ENCODE results near the gene SDF4. TPM values are rescaled to one million over a fixed set of nuclear protein-coding genes. Genes with fewer than 3 reads are reported as not detected.

The SDF4 gene
- total and polyA plus RNA-seq, 12 donors, result 95.6 to 184 (median 123) TPM

DNA sequence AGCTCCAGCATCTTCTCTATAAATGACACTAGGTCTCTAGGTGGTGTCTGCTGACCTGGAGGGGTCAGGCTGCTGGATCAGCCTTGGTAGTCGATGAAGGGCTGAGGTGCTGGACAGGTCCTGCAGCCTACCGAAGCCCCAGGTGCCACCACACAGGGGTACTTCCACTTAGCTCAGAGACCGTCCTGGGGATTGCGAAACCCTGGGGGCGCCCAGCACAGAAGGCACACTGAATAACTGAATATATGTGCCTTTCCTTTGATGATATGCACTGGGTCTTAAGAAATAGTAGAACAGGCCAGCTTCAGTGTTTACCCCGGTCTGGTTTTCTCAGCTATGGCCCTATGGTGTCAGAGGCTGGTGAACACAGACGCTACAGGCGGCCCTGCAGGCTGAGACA, 31.0 kb upstream of the SDF4 start:
- no peak for ATAC-seq
- intact Hi-C loops (cut with DNase I), result no loop called here
- 93 to 95% methylated on average over 8 of the region's 8 CpGs for WGBS, 2 donors
- no peaks in the 10 kb centered on the region for H3K9me3 ChIP-seq
- peaks cover 0 to 35% (median 22%) of the 10 kb centered on the region in 9 donors for H3K4me1 ChIP-seq
- TF ChIP-seq, protein P1, sequence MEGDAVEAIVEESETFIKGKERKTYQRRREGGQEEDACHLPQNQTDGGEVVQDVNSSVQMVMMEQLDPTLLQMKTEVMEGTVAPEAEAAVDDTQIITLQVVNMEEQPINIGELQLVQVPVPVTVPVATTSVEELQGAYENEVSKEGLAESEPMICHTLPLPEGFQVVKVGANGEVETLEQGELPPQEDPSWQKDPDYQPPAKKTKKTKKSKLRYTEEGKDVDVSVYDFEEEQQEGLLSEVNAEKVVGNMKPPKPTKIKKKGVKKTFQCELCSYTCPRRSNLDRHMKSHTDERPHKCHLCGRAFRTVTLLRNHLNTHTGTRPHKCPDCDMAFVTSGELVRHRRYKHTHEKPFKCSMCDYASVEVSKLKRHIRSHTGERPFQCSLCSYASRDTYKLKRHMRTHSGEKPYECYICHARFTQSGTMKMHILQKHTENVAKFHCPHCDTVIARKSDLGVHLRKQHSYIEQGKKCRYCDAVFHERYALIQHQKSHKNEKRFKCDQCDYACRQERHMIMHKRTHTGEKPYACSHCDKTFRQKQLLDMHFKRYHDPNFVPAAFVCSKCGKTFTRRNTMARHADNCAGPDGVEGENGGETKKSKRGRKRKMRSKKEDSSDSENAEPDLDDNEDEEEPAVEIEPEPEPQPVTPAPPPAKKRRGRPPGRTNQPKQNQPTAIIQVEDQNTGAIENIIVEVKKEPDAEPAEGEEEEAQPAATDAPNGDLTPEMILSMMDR (IDR thresholded peaks at IDR 0.05), result no peak
- H3K36me3 ChIP-seq, result peaks cover 0 to 90% (median 28%) of the 10 kb centered on the region in 9 donors
- no peak overlapping the region for H3K27ac ChIP-seq
- no peaks in the 10 kb centered on the region for H3K27me3 ChIP-seq
- no peak for DNase-seq
- no peak overlapping the region for H3K4me3 ChIP-seq

GRCh38 chr1:1262071-1262470, 30.3 kb upstream of the SDF4 start:
- ATAC-seq, result no peak
- H3K9me3 ChIP-seq, result no peaks in the 10 kb centered on the region
- 95 to 96% methylated on average over 16 to 17 of the region's 17 CpGs for WGBS, 2 donors
- H3K27me3 ChIP-seq, result no peaks in the 10 kb centered on the region
- intact Hi-C loops (cut with DNase I), result no loop called here
- H3K4me3 ChIP-seq, result no peak overlapping the region
- peaks cover 0 to 35% (median 22%) of the 10 kb centered on the region in 9 donors for H3K4me1 ChIP-seq
- no peak overlapping the region for H3K27ac ChIP-seq
- DNase-seq, result no peak
- H3K36me3 ChIP-seq, result peaks cover 0 to 84% (median 28%) of the 10 kb centered on the region in 9 donors
- TF ChIP-seq, protein P1 (IDR thresholded peaks at IDR 0.05), result no peak

GRCh38 chr1:1260843-1261560, 29.2 kb upstream of the SDF4 start:
- Histone ChIP-seq H3K4me1 (peaks cover 0 to 35% (median 22%) of the 10 kb centered on the region in 9 donors), H3K36me3 (peaks cover 0 to 85% (median 28%) of the 10 kb centered on the region in 9 donors), H3K27me3 (no peaks in the 10 kb centered on the region), H3K27ac (peak overlapping the region in 5 of 10 donors; percentile 5 to 56 (median 24)), H3K9me3 (no peaks in the 10 kb centered on the region), H3K4me3 (no peak overlapping the region)
- ATAC-seq, result peak in 6 of 8 donors; percentile 4 to 57 (median 33)
- intact Hi-C loops (cut with DNase I), result no loop called here
- TF ChIP-seq, protein P1 (IDR thresholded peaks at IDR 0.05), result no peak
- 55 to 61% methylated on average over 16 of the region's 16 CpGs for WGBS, 2 donors
- DNase-seq, result no peak

DNA sequence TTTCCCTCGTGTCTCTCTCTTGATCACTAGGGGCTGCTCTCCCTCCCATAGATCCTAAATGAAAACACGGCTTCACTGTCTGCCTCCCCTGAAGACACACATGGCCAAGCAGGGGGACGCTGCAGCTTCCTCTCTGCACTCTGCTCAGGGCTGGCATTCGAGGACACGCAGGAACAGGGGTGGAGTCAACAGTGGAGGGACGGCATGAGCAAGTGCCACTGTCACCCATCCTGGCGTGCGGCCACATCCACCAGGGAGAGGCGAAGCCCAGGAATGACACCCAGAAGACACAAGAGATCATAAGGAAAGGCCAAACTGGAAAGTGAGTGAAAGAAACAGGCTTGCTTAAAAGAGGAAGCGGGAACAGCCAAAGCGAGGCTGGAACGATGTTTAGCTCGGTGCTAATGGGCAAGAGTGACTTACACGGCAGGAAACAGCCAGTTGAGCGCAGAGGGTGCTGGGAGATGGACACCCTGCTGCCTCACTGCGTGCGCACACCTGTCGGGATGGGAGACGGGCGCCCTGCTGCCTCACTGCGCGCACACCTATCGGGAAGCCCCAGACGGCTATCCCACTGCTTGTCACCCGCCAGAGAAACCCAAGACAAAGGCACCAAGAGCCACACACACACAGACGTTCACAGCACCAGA, 28.3 kb upstream of the SDF4 start:
- peak in 7 of 8 donors; percentile 31 to 75 (median 53) for ATAC-seq
- peaks cover 4 to 88% (median 37%) of the 10 kb centered on the region in 9 donors for H3K36me3 ChIP-seq

More for the DNA sequence above, 28.3 kb upstream of the SDF4 start:
- no peaks in the 10 kb centered on the region for H3K9me3 ChIP-seq
- WGBS, 2 donors, result 75 to 81% methylated on average over 26 of the region's 26 CpGs
- no peaks in the 10 kb centered on the region for H3K27me3 ChIP-seq
- TF ChIP-seq, protein P1 (IDR thresholded peaks at IDR 0.05), result no peak
- no peak overlapping the region for H3K4me3 ChIP-seq
- intact Hi-C loops (cut with DNase I), result no loop called here
- peak overlapping the region in 3 of 10 donors; percentile 24 to 56 (median 49) for H3K27ac ChIP-seq
- peaks cover 0 to 35% (median 22%) of the 10 kb centered on the region in 9 donors for H3K4me1 ChIP-seq
- peak; percentile 48 to 58 for DNase-seq
